Measurements from ENCODE around the gene HIBCH. TPM values are rescaled to one million over a fixed set of nuclear protein-coding genes. Genes with fewer than 3 reads are reported as not detected.

Gene HIBCH
- total and polyA plus RNA-seq, 2 of the 13 experiments (the other 11 are each of a cell fraction or from before 2014, with no cell fraction given) = 18.8 to 49.5 TPM

GRCh38 chr2:190270298-190270697, 49.3 kb downstream of the HIBCH start (continued):
- TF ChIP-seq SOX13 (IDR thresholded peaks at IDR 0.05) = no peak
- TF ChIP-seq SOX13 (CRISPR knock-in tag; conservative IDR thresholded peaks at IDR 0.05 in 1 of 2, IDR thresholded peaks at IDR 0.05 in 1 of 2) = peak in 1 of 2 experiments; percentile 85; a peak in 2 of 4 replicates
- TF ChIP-seq CBX5 (CRISPR knock-in tag; IDR thresholded peaks at IDR 0.05; ENCODE audit: borderline replicate concordance) = no peak
- TF ChIP-seq EZH2 (conservative IDR thresholded peaks at IDR 0.05; ENCODE audit: low read depth, low read length) = no peak
- TF ChIP-seq PAWR (CRISPR knock-in tag; IDR thresholded peaks at IDR 0.05; ENCODE audit: borderline replicate concordance) = no peak
- no peak for TF ChIP-seq ZNF460 (CRISPR knock-in tag; IDR thresholded peaks at IDR 0.05; ENCODE audit: borderline replicate concordance)
- TF ChIP-seq ZNF143 (CRISPR knock-in tag; IDR thresholded peaks at IDR 0.05) = no peak
- TF ChIP-seq DBP (CRISPR knock-in tag; IDR thresholded peaks at IDR 0.05; ENCODE audit: not compliant biosample characterization) = no peak
- TF ChIP-seq FOXP1 (IDR thresholded peaks at IDR 0.05) = peak; percentile 94
- TF ChIP-seq FOXP1 (CRISPR knock-in tag; IDR thresholded peaks at IDR 0.05) = peak; percentile 93
- TF ChIP-seq CREB1 (IDR thresholded peaks at IDR 0.05) = no peak
- no peak for TF ChIP-seq CREB1 (CRISPR knock-in tag; IDR thresholded peaks at IDR 0.05)
- no peak for TF ChIP-seq MLXIP (CRISPR knock-in tag; IDR thresholded peaks at IDR 0.05; ENCODE audit: borderline replicate concordance)
- no peak for TF ChIP-seq FIP1L1 (IDR thresholded peaks at IDR 0.05; ENCODE audit: borderline replicate concordance, insufficient read depth, low read depth, low read length)
- no peak for TF ChIP-seq EEA1 (CRISPR knock-in tag; IDR thresholded peaks at IDR 0.05; ENCODE audit: borderline replicate concordance)
- peak; percentile 88 for TF ChIP-seq SOX5 (CRISPR knock-in tag; IDR thresholded peaks at IDR 0.05; ENCODE audit: borderline replicate concordance)
- no peak for TF ChIP-seq ZNF704 (CRISPR knock-in tag; IDR thresholded peaks at IDR 0.05; ENCODE audit: borderline replicate concordance)
- no peak for TF ChIP-seq PREB (CRISPR knock-in tag; IDR thresholded peaks at IDR 0.05)
- TF ChIP-seq ZKSCAN1 (IDR thresholded peaks at IDR 0.05; ENCODE audit: low read length) = no peak
- no peak for TF ChIP-seq KDM4B (CRISPR knock-in tag; IDR thresholded peaks at IDR 0.05)
- no peak for TF ChIP-seq ZNF10 (CRISPR knock-in tag; IDR thresholded peaks at IDR 0.05; ENCODE audit: borderline replicate concordance, low read depth)
- no peak for TF ChIP-seq KLF12 (CRISPR knock-in tag; IDR thresholded peaks at IDR 0.05; ENCODE audit: borderline replicate concordance)
- TF ChIP-seq ZNF816 (CRISPR knock-in tag; IDR thresholded peaks at IDR 0.05; ENCODE audit: borderline replicate concordance) = no peak
- no peak for TF ChIP-seq JARID2 (CRISPR knock-in tag; IDR thresholded peaks at IDR 0.05; ENCODE audit: insufficient replicate concordance)
- no peak for TF ChIP-seq KDM5A (IDR thresholded peaks at IDR 0.05; ENCODE audit: borderline replicate concordance, low read length)
- TF ChIP-seq ARHGAP35 (CRISPR knock-in tag; IDR thresholded peaks at IDR 0.05; ENCODE audit: borderline replicate concordance) = no peak
- TF ChIP-seq ZNF20 (CRISPR knock-in tag; IDR thresholded peaks at IDR 0.05) = no peak
